HG02571 (cell line): Measurements from ENCODE around the gene MOSPD2.

Source experiments
- ATAC-seq: cut with Tn5 transposase; IDR thresholded peaks from one replicate; pipeline ENCODE4 v1.9.1; 2021; ENCODE audit warnings: mild to moderate bottlenecking, moderate library complexity; ENCODE audit not compliant: unreplicated experiment

The MOSPD2 gene

DNA sequence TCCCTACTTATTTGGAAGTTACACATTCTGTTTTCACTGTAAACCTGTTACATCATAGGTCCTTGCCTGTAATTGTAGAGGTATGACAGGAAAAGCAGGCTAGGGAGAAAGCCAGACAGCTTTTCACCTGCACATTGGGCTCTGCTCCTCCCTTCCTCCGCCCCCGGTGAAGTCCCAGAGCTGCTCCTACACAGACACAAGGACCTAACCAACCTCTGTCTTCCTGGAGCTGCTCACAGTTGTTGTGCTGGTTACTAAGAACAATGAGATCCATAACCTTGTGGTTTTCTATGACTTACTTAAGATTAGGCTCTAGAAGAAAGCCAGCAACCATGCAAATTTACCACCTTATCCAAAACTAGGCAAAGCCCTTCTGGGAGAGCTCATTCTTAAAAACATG is 40.0 kb downstream of the MOSPD2 start:
- ATAC-seq, result no peak

DNA sequence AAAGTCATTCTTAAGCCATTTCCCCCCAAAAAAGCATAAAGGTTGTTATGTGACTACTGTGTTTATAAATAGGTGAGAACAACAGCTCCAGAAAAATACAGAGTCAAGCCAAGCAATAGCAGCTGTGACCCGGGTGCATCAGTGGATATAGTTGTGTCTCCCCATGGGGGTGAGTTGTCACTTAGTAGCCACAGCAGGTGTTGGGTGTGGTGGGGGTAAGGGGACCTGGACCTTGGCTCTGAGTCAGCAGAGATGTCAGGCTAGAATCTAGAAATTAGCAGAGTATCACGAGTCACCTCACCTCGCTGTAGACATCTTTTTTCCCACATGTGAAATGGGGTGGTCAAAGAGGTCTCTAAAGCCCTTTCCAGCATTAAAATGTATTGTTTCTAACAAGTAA is 42.4 kb downstream of the MOSPD2 start:
- no peak for ATAC-seq

DNA sequence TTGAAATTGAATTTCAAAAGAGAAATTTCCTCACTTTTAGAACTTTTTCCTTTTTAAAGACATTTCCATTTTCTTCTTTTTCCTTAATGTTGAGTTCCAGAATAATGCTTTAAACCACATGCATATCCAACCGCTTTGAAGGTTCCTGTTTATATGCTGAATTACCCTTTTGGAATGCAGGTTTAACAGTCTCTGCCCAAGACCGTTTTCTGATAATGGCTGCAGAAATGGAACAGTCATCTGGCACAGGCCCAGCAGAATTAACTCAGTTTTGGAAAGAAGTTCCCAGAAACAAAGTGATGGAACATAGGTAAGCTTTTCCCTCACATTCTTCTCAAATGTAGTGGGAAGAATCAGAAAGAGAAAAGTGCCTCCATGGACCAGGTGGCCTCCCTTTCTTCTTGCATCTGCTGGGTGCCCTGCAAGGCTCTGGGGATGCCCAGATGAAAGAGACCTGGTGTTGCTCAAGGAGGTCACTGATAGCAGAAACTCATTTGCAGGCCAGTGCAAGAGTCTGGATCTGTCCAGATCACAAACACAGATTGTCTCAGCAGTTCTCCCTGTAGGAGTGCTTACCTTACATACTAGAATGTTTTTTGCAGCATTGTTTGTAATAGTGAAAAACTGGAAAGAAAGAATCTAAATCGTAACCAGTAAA is 42.9 kb downstream of the MOSPD2 start:
- no peak for ATAC-seq

DNA sequence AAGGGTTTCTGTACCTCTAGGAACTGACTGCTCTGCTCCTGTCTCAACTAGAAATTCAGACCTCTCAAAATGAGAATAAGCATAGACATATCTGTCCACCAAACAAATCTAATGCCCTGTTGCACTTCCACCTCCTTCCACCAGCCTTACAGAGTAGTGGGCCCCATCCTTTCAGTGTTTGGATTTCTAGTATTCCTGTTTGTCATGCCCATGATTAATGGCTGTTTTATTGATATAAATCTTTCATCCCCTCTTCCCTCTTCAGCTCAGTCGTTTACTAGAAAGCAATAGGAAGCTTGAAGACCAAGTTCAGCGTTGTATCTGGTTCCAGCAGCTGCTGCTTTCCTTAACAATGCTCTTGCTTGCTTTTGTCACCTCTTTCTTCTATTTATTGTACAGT is 46.2 kb downstream of the MOSPD2 start:
- no peak for ATAC-seq

DNA sequence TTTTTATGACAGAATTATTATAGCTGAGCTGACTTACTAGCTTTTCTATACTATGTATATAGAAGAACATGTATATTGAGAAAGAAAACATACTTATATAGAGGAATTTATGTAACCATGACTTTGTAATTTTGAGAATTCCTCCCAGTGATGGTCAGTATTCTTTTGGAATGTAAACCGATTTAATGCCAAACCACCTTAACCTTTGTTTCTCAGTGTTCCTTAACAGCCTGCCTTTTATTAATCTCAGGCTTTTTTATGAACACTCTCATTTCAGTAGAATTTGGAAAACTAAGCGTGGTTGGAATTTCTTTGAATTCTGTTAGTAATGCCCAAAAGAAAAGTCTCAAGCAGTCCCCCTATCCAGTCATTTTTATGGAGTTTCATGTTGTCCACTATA is 47.0 kb downstream of the MOSPD2 start:
- ATAC-seq, result no peak

DNA sequence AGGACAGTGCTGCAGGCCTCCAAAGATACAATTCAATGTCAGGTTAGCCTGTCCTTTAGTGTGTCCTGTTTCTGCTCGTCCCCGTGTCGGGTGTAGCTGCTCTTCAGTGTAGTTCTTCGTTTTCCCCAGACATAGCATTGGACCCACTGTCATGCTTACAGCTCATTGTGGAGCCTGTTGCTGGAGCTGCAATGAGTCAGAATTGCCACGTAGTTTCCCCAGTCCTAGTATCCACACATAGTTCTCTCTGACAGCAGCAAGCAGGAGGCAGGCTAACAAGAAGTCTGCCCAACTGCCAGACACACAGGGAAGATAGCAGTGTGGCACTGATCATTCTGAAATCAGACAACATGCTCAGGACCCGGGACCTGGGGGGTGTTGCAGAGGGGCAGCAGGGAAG is 49.2 kb downstream of the MOSPD2 start:
- ATAC-seq, result no peak

DNA sequence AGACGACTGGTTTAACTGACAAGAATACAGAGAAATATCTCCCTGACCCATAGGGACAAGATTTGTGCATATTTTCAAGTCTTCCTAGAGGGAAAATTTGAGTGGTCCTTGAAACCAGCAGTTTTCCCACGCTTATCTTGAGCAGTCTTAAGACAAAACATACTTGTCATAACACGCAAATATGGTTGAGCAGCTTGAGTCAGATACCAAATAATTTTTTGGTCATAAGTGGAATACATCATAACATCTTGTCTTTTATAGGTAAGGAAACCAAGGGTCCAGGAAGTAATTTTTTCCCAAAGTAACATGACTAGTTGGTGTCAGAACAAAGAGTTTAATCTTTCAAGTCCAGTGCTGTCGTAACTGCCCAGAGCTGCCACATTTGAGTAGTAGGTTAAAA is 50.5 kb downstream of the MOSPD2 start:
- no peak for ATAC-seq

DNA sequence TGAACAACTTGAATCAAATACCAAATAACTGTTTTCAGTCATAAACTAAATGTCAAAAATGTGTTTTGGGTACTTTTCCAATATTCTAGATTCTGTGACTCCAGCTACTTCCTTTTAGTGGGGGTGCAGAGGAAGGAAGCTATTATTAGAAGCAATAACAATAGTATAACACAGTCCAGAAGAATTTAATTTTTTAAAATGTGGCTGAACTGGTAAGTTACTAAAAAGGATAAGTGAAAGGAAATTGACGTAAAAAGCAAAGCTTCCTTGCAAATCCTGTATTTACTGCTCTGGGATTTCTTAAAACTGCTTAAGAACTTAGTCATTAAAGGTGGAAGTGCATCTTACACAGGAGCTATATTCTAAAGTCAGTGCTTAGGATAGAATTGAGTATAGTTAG is 53.2 kb downstream of the MOSPD2 start:
- ATAC-seq, result no peak

DNA sequence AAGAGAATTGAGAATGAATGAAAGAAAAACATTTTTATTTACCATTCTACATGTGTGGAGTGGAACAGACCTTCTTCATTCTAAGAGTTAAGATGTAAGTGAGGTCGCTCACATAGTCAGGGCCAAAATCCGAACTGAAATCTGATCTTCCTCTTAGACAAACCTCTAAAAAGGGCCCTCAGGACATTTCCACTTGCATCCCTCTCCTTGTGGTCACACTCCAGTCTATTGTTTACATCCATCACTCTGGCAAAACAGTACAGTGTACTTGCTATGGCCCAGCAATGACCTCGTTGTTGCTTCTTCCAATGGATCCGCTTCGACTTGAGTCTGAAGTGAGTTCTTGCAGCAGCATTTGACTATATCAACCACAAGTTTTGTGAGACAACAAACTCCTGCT is 54.2 kb downstream of the MOSPD2 start:
- no peak for ATAC-seq

DNA sequence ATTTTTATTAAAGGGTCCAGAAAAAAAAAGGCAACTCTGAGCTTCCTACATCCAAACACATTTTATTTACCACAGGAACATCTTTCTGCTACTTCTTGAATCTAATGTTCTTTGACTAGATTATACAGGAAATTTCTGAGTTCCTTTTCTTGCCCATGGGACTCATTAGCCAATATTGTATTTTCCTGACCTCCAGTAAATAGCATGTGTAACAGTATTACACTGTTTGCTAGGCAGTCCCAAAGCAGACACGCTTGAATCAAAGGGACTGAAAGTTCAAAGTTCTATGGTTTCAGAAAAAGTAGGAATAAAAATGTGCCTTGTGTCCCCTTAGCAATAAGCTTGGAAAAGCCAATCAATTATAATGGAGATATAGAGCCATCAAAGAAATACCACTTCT is 57.4 kb downstream of the MOSPD2 start:
- no peak for ATAC-seq

DNA sequence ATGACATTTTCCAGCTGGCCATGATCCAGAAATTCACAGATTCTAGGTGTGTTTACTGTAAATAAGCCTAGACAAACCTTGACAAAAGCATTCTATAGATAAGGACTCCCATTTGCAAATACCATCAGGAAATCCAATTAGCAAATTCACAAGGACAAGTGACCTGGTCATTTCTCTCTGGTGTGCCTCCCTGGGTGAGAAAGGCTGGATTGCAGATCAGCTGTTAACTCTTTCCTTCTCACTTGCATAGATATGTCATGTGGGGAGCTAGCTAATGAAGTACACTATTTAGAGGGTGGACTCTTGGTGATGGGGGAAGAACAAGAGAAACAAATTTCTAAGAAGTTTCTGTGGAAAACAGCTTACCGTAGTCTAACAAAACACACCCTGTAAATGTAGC is 58.9 kb downstream of the MOSPD2 start:
- ATAC-seq, result no peak

DNA sequence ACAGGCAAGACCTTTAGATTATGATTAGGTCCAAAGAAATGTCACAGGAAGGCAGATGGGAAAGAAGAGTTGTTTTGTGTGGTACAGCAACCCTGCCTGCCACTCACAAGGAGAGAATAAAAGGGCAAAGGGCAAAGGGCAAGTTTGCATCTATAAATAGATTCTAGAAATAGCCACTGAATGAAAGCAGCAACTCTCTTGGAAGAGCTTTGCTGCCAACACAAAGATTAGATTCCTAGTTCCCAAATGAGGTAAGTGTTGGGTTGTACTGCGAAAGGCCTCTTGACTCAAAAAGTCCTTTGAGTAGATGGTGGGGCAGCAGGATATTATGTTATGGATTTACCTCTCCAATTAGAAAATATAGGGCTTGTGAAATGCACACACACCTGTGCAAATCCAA is 61.2 kb downstream of the MOSPD2 start:
- ATAC-seq, result no peak

DNA sequence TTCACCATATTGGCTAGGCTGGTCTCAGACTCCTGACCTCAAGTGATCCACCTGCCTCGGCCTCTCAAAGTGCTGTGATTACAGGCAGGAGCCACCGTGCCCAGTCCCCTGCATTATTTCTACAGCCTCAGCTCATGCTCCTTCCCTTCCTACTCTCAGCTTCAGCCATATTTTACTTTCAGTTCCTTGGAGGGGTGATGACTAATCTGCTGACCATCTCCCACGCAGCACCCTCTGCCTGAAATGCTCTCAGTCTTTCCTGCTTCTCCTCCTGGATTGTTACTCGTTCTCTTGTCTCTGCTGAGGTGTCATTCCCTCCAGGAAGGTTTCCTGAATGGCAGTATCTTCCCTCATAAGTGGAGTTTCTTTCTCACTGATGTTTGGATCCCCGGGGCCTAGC is 63.3 kb downstream of the MOSPD2 start:
- ATAC-seq, result no peak

DNA sequence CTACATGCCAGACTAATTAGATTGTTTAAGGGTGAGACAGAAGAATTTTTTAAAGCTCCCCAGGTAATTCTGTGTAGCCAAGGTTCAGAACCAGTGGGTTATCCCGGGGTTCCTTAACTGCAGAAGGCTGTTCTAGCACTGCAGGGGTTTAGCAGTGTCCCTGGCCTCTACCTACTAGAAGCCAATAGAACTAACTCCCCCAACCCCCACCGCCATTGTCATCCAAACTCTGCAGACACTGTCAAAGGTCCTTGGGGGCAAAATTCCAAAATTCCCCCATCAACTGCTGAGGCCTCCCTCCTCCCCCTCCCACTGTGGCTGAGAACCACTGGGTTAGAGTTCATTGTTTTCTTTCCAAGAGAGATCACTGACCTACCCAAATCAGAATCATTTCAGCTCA is 66.4 kb downstream of the MOSPD2 start:
- no peak for ATAC-seq

DNA sequence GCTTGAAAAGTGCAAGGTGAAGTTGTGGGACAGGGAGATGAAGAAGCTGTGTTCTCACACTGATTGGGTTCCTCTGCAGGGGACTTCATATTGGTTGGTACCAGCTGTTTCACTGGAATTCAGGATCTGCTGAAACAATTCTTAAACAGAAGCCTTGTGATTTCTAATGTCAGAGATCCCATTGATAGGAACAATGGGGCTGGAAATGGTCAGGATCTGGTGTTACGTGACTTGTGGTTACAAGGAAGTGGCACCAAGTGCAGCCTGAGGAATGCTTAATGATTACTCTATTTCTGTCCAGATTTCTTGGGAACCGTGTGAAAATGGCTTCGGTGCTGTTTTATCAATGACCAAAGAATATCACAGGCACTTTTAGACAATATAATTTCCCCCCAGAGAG is 68.1 kb downstream of the MOSPD2 start:
- ATAC-seq, result no peak

DNA sequence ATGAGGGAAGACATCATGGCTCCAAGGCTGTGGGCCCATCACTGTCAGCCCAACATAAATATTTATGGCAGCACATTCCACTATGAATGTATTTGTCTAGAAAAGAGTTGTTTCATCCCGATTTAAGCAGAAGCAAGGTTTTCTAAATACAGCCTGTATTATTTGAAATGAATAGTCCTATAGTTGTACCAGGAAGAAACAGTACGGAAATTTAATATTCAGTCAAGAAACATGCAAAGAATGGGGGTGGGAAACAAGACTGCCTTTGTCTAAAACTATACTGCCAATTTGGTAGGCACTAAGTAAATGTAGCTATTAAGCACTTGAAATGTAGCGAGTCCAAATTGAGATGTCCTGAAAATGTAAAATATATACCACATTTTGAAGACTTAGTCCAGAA is 69.1 kb downstream of the MOSPD2 start:
- ATAC-seq, result no peak

DNA sequence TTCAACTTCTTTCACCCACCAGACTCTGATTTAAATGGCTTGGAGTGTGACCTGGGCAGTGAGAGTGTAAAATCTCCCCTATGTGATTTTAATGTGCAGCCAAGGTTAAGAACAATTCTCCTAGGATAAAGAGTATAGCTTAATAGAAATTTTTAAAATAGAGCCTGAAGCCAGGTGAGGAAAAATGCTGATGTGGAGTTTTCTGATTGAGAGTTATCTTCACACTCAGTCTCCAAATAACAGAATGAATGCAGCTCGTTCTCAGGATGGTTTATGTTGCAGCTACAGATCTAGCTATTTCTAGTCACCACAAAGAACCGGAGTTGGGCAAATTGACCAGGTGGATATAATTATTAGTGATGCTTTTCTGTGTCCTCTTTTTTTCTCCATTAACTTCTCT is 70.7 kb downstream of the MOSPD2 start:
- no peak for ATAC-seq

DNA sequence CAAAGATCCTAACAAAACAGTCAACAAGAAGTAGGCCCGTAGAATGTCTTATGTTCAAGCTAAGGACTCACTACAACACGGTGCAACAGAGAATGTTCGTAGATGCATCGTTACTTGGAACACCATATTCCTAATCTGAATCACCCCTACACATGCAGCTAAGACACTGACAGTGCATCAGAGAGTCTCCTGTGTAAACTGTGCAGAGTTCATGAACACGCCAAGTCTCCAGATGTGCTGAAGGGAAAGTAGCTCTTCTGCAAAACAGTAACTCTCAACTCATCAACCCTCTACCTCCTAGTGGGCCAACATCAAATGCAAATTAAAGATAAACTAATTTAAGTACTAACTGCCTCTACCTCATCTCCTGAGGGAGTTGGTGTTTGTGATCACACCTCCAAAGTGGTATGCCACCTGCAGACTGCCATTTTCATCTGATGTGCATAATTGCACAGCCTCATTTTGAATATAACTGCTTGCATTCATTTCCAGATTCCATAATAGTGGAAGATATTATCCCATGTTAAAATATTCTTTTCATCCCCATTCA is 73.5 kb downstream of the MOSPD2 start:
- ATAC-seq, result no peak

DNA sequence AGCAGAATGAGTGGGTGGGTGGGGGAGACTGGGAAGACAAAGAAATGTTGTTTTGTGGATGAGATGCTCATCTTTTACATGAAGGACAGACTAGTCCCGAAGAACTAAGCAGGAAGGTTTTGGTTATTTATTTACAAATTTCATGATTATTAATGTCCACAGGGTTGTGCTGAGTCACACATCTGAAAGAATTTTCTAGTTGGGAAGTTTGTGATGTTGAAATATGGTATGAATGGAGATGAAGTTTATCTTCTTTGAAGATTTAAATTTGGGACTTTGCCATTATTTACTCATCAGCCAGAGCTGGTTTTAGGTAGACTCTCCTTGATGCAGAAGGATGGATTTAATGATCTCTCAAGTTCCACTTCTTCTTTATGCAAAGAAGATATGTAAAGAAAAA is 75.5 kb downstream of the MOSPD2 start:
- no peak for ATAC-seq

DNA sequence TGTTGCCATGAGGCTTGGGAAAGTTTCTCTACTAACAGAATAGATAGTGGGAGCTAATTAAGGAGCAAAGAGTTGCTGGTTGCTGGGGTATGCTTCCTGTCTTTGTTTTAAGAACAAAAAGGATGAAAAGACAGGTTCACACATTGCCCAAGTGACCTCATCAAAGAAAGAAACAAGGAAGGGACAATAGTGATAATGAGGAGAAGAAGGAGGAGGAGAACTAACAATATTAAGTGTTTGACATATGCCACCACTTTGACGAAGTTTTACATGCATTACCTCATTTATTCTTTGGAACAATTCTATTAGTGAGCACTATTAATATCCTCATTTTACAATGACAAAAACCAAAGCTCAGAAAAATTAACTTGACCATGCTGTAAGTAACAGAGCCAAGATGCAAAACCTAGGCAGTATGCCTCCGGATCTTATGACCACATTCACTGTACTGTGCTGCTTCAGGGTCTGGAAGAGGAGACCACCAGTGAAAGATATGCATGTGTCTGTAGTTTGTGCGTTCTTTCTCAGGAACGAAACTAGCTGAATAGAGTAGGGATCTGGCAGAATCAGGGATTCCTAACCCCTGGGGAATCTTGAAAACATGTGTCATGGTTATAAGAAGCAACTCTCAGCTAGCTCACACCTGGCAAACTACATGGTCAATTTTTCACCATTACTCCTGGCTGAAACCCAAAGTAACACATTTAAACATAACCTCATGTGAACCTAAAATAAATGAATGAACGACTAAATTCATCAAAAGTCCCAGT is 83.8 kb downstream of the MOSPD2 start:
- no peak for ATAC-seq

DNA sequence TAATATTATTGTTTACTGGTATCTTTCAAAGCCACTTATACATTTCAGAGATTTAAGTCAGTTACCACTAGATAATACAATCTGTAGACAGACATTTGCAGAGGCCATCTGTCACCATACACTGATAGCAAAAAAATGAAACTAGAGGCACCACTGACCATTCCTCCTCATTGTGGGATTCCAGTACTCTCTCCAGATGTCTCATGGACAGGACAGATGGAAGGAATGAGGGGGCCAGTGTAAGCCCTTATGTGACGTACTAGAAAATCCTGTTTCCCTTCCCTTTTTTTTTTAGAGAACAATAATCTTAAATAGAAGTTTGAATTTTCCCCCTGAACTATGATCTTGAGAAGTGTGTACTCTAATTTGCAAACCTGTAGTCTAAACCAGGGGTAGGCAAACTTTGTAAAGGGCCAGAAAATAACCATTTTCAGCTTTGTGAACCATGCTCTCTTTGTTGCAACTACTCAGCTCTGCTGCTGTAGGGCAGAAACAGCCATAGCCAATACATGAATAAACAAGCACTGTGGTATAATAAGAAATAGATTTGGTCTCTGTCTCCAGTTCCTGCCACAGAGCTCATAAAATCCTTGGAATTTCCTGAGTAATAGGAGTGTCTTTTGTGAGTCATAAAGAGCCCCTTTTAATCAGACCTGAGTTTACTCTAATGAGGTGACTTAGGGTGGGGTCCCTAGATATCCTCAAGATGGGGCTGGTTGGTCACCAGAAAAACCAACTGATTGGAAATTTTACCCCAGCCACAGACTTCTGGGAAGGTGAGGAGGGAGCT is 90.4 kb downstream of the MOSPD2 start:
- ATAC-seq, result no peak

DNA sequence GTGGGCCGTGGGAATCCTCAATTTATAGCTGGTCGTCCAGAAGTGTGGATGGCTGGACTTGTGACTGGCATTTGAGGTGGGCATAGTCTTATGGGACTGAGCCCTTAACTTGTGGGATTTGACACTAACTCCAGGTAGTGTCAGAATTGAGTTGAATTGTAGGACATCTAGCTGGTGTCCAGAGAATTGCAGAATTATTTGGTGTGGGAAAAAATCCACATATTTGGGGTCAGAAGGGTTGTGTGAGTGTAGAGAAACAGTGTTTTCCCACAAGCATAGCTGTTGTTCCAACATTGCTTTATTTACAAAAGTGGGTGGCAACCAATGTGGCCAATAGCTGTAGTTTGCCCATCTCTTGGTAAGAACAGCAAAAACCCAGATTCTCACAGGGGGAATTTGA is 91.3 kb downstream of the MOSPD2 start:
- ATAC-seq, result no peak
